Retinal pigment epithelial cell (primary cell): ENCODE results near the gene ZNF385D.

Source experiments
- DNase-seq: peaks from one replicate; pipeline ENCODE4 v3.0.0-alpha.2; 2010; ENCODE audit warnings: low read depth
- H3K4me3 ChIP-seq: 2 replicates; pipeline ENCODE4 v1.5.1; 2011; ENCODE audit warnings: mild to moderate bottlenecking, low read length, control low read depth, moderate library complexity
- TF ChIP-seq, protein P1 (sequence below): conservative IDR thresholded peaks from 2 replicates; pipeline ENCODE4 v1.5.1; 2011; ENCODE audit warnings: low read depth, low read length, control low read depth, inconsistent platforms

The ZNF385D gene

DNA sequence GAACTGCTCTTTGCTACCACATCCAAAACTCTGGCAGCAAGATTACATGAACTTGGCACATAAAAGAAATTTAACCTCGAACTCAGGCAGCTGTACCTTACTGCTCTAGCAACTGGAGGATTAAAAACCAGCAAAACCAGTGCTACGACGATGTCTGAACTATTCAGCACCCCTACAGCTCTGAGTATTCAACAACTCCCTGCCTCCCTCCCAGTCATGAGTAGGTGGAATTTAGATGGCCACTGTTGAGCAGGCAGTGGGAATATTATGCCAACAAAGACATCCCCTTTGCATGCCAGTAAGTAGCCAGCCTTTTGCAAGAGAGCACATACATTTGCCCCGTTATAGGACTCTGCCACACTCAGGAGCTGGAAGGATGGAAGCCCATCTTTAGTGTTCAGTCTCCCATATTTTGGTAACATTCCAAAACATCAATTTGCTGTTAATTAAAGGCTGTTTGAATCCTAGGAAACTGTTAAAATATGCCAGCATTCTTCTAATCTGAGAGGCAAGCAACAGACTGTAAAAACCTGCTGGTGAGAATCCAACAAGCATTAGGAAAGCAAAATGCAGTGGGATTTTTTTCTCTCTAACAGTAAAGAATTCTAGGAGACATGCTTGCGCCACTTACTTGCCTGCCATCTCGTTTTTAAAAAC is 85.4 kb downstream of the ZNF385D start:
- TF ChIP-seq, protein P1, sequence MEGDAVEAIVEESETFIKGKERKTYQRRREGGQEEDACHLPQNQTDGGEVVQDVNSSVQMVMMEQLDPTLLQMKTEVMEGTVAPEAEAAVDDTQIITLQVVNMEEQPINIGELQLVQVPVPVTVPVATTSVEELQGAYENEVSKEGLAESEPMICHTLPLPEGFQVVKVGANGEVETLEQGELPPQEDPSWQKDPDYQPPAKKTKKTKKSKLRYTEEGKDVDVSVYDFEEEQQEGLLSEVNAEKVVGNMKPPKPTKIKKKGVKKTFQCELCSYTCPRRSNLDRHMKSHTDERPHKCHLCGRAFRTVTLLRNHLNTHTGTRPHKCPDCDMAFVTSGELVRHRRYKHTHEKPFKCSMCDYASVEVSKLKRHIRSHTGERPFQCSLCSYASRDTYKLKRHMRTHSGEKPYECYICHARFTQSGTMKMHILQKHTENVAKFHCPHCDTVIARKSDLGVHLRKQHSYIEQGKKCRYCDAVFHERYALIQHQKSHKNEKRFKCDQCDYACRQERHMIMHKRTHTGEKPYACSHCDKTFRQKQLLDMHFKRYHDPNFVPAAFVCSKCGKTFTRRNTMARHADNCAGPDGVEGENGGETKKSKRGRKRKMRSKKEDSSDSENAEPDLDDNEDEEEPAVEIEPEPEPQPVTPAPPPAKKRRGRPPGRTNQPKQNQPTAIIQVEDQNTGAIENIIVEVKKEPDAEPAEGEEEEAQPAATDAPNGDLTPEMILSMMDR = no peak
- peak; percentile 86 for DNase-seq

DNA sequence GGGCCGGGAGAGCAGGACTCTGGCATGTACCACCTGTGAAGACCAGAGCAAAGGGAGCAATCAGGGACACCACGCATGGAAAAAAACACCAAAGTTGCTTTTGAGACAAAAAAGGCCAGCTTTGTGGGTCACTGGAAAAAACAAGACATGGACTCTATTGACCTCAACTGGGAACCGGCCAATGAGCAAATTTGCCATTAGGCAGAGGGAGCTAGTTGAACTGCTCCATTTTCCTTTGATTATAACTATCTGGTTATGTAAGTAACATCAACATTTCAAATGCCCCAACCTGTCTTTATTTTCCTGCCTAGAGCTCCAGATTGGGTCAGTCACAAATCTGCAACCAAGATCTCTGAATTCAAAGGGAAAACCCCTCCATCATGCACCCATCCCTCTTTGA is 86.0 kb downstream of the ZNF385D start:
- H3K4me3 ChIP-seq = no peak overlapping the region
- TF ChIP-seq, protein P1 = no peak
- DNase-seq = no peak

More for the DNA sequence above, 85.4 kb downstream of the ZNF385D start:
- H3K4me3 ChIP-seq = no peak overlapping the region

DNA sequence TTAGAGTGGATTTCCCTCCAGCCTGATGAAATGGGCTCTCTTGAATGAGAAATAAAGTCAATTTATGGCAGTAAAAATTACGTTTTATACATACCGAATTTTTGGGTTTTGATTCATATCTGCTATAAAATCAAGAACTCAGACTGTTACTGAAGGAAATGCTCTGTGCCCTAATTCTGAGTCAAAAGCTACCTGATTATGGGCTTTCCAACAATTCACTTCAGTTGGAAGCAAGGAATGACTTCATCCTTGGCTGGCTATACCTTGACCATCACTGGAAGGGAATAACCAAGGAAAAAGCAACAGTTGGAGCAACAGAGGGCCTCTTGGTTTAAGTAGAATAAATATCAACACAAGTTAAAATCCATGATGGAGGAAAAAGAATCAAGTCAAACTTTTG is 88.6 kb downstream of the ZNF385D start:
- TF ChIP-seq, protein P1 = no peak
- no peak for DNase-seq
- H3K4me3 ChIP-seq = no peak overlapping the region

DNA sequence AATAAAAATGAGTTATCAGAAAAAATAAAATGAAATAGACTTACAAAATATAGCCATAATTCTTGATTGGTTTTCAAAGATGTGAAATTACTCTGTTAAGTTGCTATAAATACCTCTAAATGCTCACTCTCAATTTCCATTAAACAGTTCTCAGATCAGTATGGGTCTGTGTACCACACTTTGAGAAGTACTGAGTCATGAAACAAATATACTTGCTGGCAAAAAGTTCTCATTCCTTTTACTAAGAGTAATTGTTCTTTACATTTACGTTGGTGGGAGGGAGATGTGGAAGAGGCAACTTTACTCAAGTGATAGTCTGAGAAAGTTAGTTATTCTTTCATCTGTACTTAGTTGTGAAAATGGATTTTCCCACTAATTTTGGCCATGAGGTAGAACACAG is 96.3 kb downstream of the ZNF385D start:
- no peak overlapping the region for H3K4me3 ChIP-seq
- DNase-seq = peak; percentile 24
- TF ChIP-seq, protein P1 = no peak

DNA sequence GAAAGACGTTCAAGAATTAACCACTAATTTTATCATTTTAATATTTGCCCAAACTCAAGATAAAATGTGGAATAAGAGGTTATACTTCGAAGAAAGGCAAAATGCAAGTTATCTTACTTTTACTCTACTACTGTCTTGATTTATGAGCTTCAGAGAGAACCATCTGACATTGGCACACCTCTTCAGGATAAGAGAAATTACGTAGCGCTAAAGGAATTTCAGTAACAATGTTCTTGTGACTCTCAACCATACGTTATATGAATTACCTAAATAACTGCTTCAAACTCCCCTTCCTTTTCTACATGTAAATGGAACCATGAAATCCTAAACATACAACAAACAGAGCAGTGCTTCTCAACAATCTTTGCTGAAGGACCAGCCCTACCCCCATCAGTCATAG is 96.8 kb downstream of the ZNF385D start:
- no peak overlapping the region for H3K4me3 ChIP-seq
- TF ChIP-seq, protein P1 = no peak
- no peak for DNase-seq

DNA sequence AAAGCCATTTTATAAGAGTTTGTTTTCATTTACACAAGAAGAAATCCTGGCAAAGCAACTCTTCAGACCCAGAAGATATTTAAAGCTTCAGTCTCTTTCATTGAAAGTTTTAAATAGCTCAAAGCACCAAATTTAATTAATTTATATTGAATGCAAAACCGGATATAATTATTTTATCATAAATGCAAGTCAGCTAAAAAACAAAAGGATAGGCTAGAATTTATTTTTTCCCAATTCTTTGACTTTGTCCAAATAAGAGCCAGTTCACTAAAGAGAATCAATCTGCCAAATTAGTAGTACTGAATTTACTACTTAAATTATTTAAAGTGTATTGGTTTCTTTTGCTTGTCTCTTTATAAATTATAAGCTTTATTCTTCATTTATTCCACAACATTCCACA is 101.5 kb downstream of the ZNF385D start:
- TF ChIP-seq, protein P1 = no peak
- no peak overlapping the region for H3K4me3 ChIP-seq
- DNase-seq = no peak

DNA sequence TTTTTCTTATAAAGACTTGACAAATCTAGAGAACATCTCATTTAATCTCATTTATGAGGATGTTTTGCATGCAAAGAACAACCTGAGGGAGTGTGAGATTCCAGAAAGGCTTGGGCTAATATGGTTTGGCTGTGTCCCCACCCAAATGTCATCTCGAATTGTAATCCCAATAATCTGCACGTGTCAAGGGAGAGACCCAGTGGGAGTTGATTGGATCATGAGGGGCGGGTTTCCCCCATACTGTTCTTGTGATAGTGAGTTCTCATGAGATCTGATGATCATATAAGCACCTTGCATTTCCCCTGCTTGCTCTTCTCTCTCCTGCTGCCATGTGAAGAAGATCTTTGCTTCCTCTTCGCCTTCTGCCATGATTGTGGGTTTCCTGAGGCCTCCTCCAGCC is 103.0 kb downstream of the ZNF385D start:
- no peak for DNase-seq
- no peak overlapping the region for H3K4me3 ChIP-seq
- TF ChIP-seq, protein P1 = no peak
